ENCODE data around the gene TBX21.

Gene TBX21

GRCh38 chr17:47744168-47745036 lies 11.4 kb downstream of the TBX21 start:
- TF ChIP-seq OSR1 (CRISPR knock-in tag; IDR thresholded peaks at IDR 0.05) = no peak
- TF ChIP-seq ARNTL (CRISPR knock-in tag; IDR thresholded peaks at IDR 0.05; ENCODE audit: borderline replicate concordance, low read depth) = no peak
- TF ChIP-seq BACH2 (CRISPR knock-in tag; IDR thresholded peaks at IDR 0.05; ENCODE audit: borderline replicate concordance) = no peak
- no peak for TF ChIP-seq ZNF70 (CRISPR knock-in tag; IDR thresholded peaks at IDR 0.05)
- TF ChIP-seq ZNF565 (CRISPR knock-in tag; conservative IDR thresholded peaks at IDR 0.05; ENCODE audit: low read depth) = no peak
- no peak for TF ChIP-seq SNAI2 (CRISPR knock-in tag; IDR thresholded peaks at IDR 0.05)
- TF ChIP-seq CREB5 (CRISPR knock-in tag; IDR thresholded peaks at IDR 0.05; ENCODE audit: low read depth) = no peak
- no peak for TF ChIP-seq TCF4 (CRISPR knock-in tag; IDR thresholded peaks at IDR 0.05; ENCODE audit: borderline replicate concordance)
- no peak for TF ChIP-seq ZNF8 (CRISPR knock-in tag; IDR thresholded peaks at IDR 0.05)
- no peak for TF ChIP-seq ZFP3 (CRISPR knock-in tag; IDR thresholded peaks at IDR 0.05)
- no peak for ATAC-seq

GRCh38 chr17:47745037-47745380 lies 12.0 kb downstream of the TBX21 start:
- no peak for ATAC-seq
- TF ChIP-seq RARB (CRISPR knock-in tag; IDR thresholded peaks at IDR 0.05) (no peak), ZC3H10 (CRISPR knock-in tag; IDR thresholded peaks at IDR 0.05) (no peak), TOX (CRISPR knock-in tag; IDR thresholded peaks at IDR 0.05; ENCODE audit: borderline replicate concordance) (no peak), ZFP30 (CRISPR knock-in tag; IDR thresholded peaks at IDR 0.05) (no peak), PATZ1 (CRISPR knock-in tag; IDR thresholded peaks at IDR 0.05; ENCODE audit: borderline replicate concordance) (no peak), ZNF565 (CRISPR knock-in tag; conservative IDR thresholded peaks at IDR 0.05; ENCODE audit: low read depth) (no peak), ZFP3 (CRISPR knock-in tag; IDR thresholded peaks at IDR 0.05) (no peak), CSRNP3 (CRISPR knock-in tag; IDR thresholded peaks at IDR 0.05) (no peak), ISL1 (CRISPR knock-in tag; IDR thresholded peaks at IDR 0.05) (no peak), ZNF8 (CRISPR knock-in tag; IDR thresholded peaks at IDR 0.05) (no peak), CREB5 (CRISPR knock-in tag; IDR thresholded peaks at IDR 0.05; ENCODE audit: low read depth) (no peak), OSR1 (CRISPR knock-in tag; IDR thresholded peaks at IDR 0.05) (no peak), PPARA (CRISPR knock-in tag; IDR thresholded peaks at IDR 0.05; ENCODE audit: borderline replicate concordance) (no peak), ESRRG (CRISPR knock-in tag; IDR thresholded peaks at IDR 0.05) (no peak), BACH2 (CRISPR knock-in tag; IDR thresholded peaks at IDR 0.05; ENCODE audit: borderline replicate concordance) (no peak), ZNF70 (CRISPR knock-in tag; IDR thresholded peaks at IDR 0.05) (no peak)

GRCh38 chr17:47751471-47751870 lies 18.4 kb downstream of the TBX21 start:
- TF ChIP-seq CSRNP3 (CRISPR knock-in tag; IDR thresholded peaks at IDR 0.05) = no peak
- no peak for TF ChIP-seq ZC3H10 (CRISPR knock-in tag; IDR thresholded peaks at IDR 0.05)
- no peak for TF ChIP-seq SNAI2 (CRISPR knock-in tag; IDR thresholded peaks at IDR 0.05)
- no peak for TF ChIP-seq BACH2 (CRISPR knock-in tag; IDR thresholded peaks at IDR 0.05; ENCODE audit: borderline replicate concordance)
- ATAC-seq = no peak

- no peak for ATAC-seq
- TF ChIP-seq TCF4 (CRISPR knock-in tag; IDR thresholded peaks at IDR 0.05; ENCODE audit: borderline replicate concordance) (no peak), GLIS3 (CRISPR knock-in tag; IDR thresholded peaks at IDR 0.05) (no peak), ZNF565 (CRISPR knock-in tag; conservative IDR thresholded peaks at IDR 0.05; ENCODE audit: low read depth) (no peak)
Measured at GRCh38 chr17:47757386-47757785, 24.4 kb downstream of the TBX21 start.

Data from SK-N-SH treated with all-trans-retinoic acid at 6 μM for 48 hours (cell line).